GM12878 (cell line): ENCODE results near the gene AMH. TPM values are rescaled to one million over a fixed set of nuclear protein-coding genes. Genes with fewer than 3 reads are reported as not detected.

Experiments used
- EGR1 ChIP-seq, 2 experiments: IDR thresholded peaks; 1 replicate in 1 of 2; 2 replicates in 1 of 2; pipeline ENCODE4 v1.6.1; 2011 to 2012; ENCODE audit warnings: low read depth in 2 of 2, low read length in 2 of 2, borderline replicate concordance in 1 of 2, mild to moderate bottlenecking in 1 of 2, moderate library complexity in 1 of 2
- ETV6 ChIP-seq, 2 experiments: fragments of 450-650 bp in 1 of 2; IDR thresholded peaks in 1 of 2; conservative IDR thresholded peaks in 1 of 2; 2 replicates each; pipeline ENCODE4 v1.6.1; 2014; ENCODE audit warnings: antibody characterized with exemption in 1 of 2, borderline replicate concordance in 1 of 2, low read depth in 1 of 2, mild to moderate bottlenecking in 1 of 2, moderate library complexity in 1 of 2
- IRF5 ChIP-seq: fragments of 450-650 bp; IDR thresholded peaks from 2 replicates; pipeline ENCODE4 v1.6.1; 2017; ENCODE audit warnings: borderline replicate concordance
- JUND ChIP-seq: IDR thresholded peaks from 2 replicates; pipeline ENCODE4 v1.6.1; 2012; ENCODE audit warnings: low read depth, mild to moderate bottlenecking, low read length, improper control_type of control experiment, moderate library complexity
- RB1 ChIP-seq: fragments of 450-650 bp; formaldehyde crosslinking; IDR thresholded peaks from 2 replicates; pipeline ENCODE4 v1.6.1; 2017; ENCODE audit warnings: mild to moderate bottlenecking, borderline replicate concordance
- RBBP5 ChIP-seq: fragments of 200-600 bp; sonication (generic); conservative IDR thresholded peaks from 2 replicates; pipeline ENCODE4 v1.6.1; 2016
- SIN3A ChIP-seq: IDR thresholded peaks from 2 replicates; pipeline ENCODE4 v1.6.1; 2012; ENCODE audit warnings: low read depth, low read length, improper control_type of control experiment
- SIX5 ChIP-seq: IDR thresholded peaks from 2 replicates; pipeline ENCODE4 v1.6.1; 2011; ENCODE audit warnings: mild to moderate bottlenecking, low read depth, low read length, moderate library complexity; ENCODE audit not compliant: severe bottlenecking
- WRNIP1 ChIP-seq: IDR thresholded peaks from 2 replicates; pipeline ENCODE4 v1.6.1; 2011; ENCODE audit warnings: low read depth, low read length, improper control_type of control experiment, borderline replicate concordance
- ZBTB33 ChIP-seq: fragments of 450-650 bp; IDR thresholded peaks from 2 replicates; pipeline ENCODE4 v1.6.1; 2017; ENCODE audit warnings: mild to moderate bottlenecking
- ZNF217 ChIP-seq: fragments of 450-650 bp; IDR thresholded peaks from 2 replicates; pipeline ENCODE4 v1.6.1; 2017; ENCODE audit warnings: antibody characterized with exemption, mild to moderate bottlenecking
- ZZZ3 ChIP-seq: IDR thresholded peaks from 2 replicates; pipeline ENCODE4 v1.6.1; 2011; ENCODE audit warnings: low read depth; ENCODE audit not compliant: control insufficient read depth, insufficient read length
- polyA plus RNA-seq, 11 experiments: library from polyadenylated mRNA; depleted of rRNA in 4 of 11; unstranded in 6 of 11; stranded (reverse) in 5 of 11; fragments of >200 nt; fragmentation: Nextera tagmentation in 4 of 11; fragmentation: Illumina TruSeq in 1 of 11; extraction: Ambion mirVana in 4 of 11; extraction: Trizol in 1 of 11; gene quantifications; 1 replicate in 1 of 11; 2 replicates in 10 of 11; pipeline versions ENCODE4 v1.2.1 to v1.2.3, GENCODE V29; 2011 to 2016; ENCODE audit warnings: inconsistent platforms in 2 of 11, missing spikeins in 2 of 11, low read depth in 1 of 11
- total RNA-seq, 4 experiments: library from RNA; depleted of rRNA in 3 of 4; stranded (reverse); fragments of >200 nt in 3 of 4; fragmentation: Illumina TruSeq in 1 of 4; extraction: Trizol in 1 of 4; gene quantifications; 2 replicates each; pipeline versions ENCODE4 v1.2.1 to v1.2.3, GENCODE V29; 2013 to 2021

The AMH gene
- total and polyA plus RNA-seq, 10 of the 15 experiments (the other 5 are each of a cell fraction or from before 2014, with no cell fraction given) = 0.17 to 3.5 (median 0.81) TPM; not detected in 4

- TF ChIP-seq RBBP5 (no peak), ZZZ3 (no peak), IRF5 (no peak), SIX5 (no peak), RB1 (no peak), SIN3A (no peak), ZNF217 (no peak), WRNIP1 (no peak), EGR1 (IDR thresholded peaks at IDR 0.05; ENCODE audit: borderline replicate concordance in 1 of 2, low read depth in 2 of 2, low read length in 2 of 2) (no peak), JUND (no peak), ETV6 (conservative IDR thresholded peaks at IDR 0.05 in 1 of 2, IDR thresholded peaks at IDR 0.05 in 1 of 2; ENCODE audit: borderline replicate concordance in 1 of 2, low read depth in 1 of 2) (no peak), ZBTB33 (no peak)
Observed at GRCh38 chr19:2247433-2248101, 1.6 kb upstream of the AMH start (continued).
